ENCODE data around the gene PLEKHA3. TPM values are rescaled to one million over a fixed set of nuclear protein-coding genes. Genes with fewer than 3 reads are reported as not detected.
"Not testable (repeated sequence)": the region's sequence is repeated elsewhere in the genome, so short reads cannot be mapped to it uniquely, and the experiment has no call there.

Gene PLEKHA3
- total RNA-seq, 1 donor from 2014 or later: 39.9 TPM

GRCh38 chr2:178514664-178515063, 34.4 kb downstream of the PLEKHA3 start:
- DNase-seq: no peak
- intact Hi-C loops (cut with micrococcal nuclease): no loop called here
- ATAC-seq: no peak

- no peak for DNase-seq
- intact Hi-C loops (cut with micrococcal nuclease): no loop called here
- no peak for ATAC-seq
Observed at GRCh38 chr2:178517496-178517895, 37.2 kb downstream of the PLEKHA3 start.

GRCh38 chr2:178521304-178522150, 41.3 kb downstream of the PLEKHA3 start:
- intact Hi-C loops (cut with micrococcal nuclease): no loop called here
- DNase-seq (no peak), ATAC-seq (no peak)

- intact Hi-C loops (cut with micrococcal nuclease): no loop called here
- DNase-seq (peak; percentile 83), ATAC-seq (peak; percentile 81)
Observed at GRCh38 chr2:178522950-178523595, 42.8 kb downstream of the PLEKHA3 start.

GRCh38 chr2:178523596-178524134, 43.4 kb downstream of the PLEKHA3 start:
- DNase-seq: no peak
- intact Hi-C loops (cut with micrococcal nuclease): no loop called here
- peak; percentile 36 for ATAC-seq

GRCh38 chr2:178525010-178525409, 44.8 kb downstream of the PLEKHA3 start:
- DNase-seq; intact Hi-C loops (cut with micrococcal nuclease); ATAC-seq: not testable (repeated sequence)

- intact Hi-C loops (cut with micrococcal nuclease); ATAC-seq; DNase-seq: not testable (repeated sequence)
Observed at GRCh38 chr2:178525460-178525859, 45.2 kb downstream of the PLEKHA3 start.

- DNase-seq (no peak), ATAC-seq (no peak)
- intact Hi-C loops (cut with micrococcal nuclease): no loop called here
Observed at GRCh38 chr2:178526256-178526655, 46.0 kb downstream of the PLEKHA3 start.

GRCh38 chr2:178527592-178527991, 47.3 kb downstream of the PLEKHA3 start:
- intact Hi-C loops (cut with micrococcal nuclease): no loop called here
- ATAC-seq (no peak), DNase-seq (no peak)

GRCh38 chr2:178528647-178529046, 48.4 kb downstream of the PLEKHA3 start:
- no peak for ATAC-seq
- intact Hi-C loops (cut with micrococcal nuclease): no loop called here

GRCh38 chr2:178529194-178529593, 48.9 kb downstream of the PLEKHA3 start:
- ATAC-seq (no peak), DNase-seq (no peak)
- intact Hi-C loops (cut with micrococcal nuclease): no loop called here

More at GRCh38 chr2:178528647-178529046, 48.4 kb downstream of the PLEKHA3 start:
- no peak for DNase-seq

GRCh38 chr2:178530131-178530530, 49.9 kb downstream of the PLEKHA3 start:
- intact Hi-C loops (cut with micrococcal nuclease): no loop called here
- DNase-seq (no peak), ATAC-seq (no peak)

- intact Hi-C loops (cut with micrococcal nuclease): no loop called here
- ATAC-seq (no peak), DNase-seq (no peak)
Observed at GRCh38 chr2:178530625-178531142, 50.4 kb downstream of the PLEKHA3 start.

- DNase-seq (no peak), ATAC-seq (peak; percentile 6)
- intact Hi-C loops (cut with micrococcal nuclease): no loop called here
Observed at GRCh38 chr2:178531168-178531567, 50.9 kb downstream of the PLEKHA3 start.

- intact Hi-C loops (cut with micrococcal nuclease): no loop called here
- ATAC-seq (no peak), DNase-seq (no peak)
Observed at GRCh38 chr2:178536037-178536436, 55.8 kb downstream of the PLEKHA3 start.

- intact Hi-C loops (cut with micrococcal nuclease): no loop called here
- DNase-seq (no peak), ATAC-seq (no peak)
Observed at GRCh38 chr2:178542161-178542560, 61.9 kb downstream of the PLEKHA3 start.

GRCh38 chr2:178542569-178542968, 62.3 kb downstream of the PLEKHA3 start:
- DNase-seq (no peak), ATAC-seq (no peak)
- intact Hi-C loops (cut with micrococcal nuclease): no loop called here

GRCh38 chr2:178550352-178550751, 70.1 kb downstream of the PLEKHA3 start:
- ATAC-seq (no peak), DNase-seq (no peak)
- intact Hi-C loops (cut with micrococcal nuclease): no loop called here

GRCh38 chr2:178553047-178553446, 72.8 kb downstream of the PLEKHA3 start:
- DNase-seq (no peak), ATAC-seq (peak; percentile 4)
- intact Hi-C loops (cut with micrococcal nuclease): no loop called here

All from left ventricle myocardium superior (tissue), 1 donor.